Nasal cavity respiratory epithelium epithelial cell of viscerocranial mucosa (primary cell): Measurements from ENCODE around the gene SCUBE2. TPM values are rescaled to one million over a fixed set of nuclear protein-coding genes. Genes with fewer than 3 reads are reported as not detected.

Experiments used
- total RNA-seq: library from RNA; depleted of rRNA; stranded (reverse); fragments of >200 nt; gene quantifications from 2 replicates; pipeline ENCODE4 v1.2.3, GENCODE V29; 2014

The SCUBE2 gene
- under 0.01 and 0.07 TPM in 2 replicates for total RNA-seq

GRCh38 chr11:9091044-9091922, at the start of gene SCUBE2:
TSS of gene SCUBE2 (minus strand) at chr11:9091599. CDS start at chr11:9091528, 71 bp downstream.

GRCh38 chr11:9003573-9004182, 87.7 kb downstream of the SCUBE2 start, which contains the start of gene NRIP3:
TSS of gene NRIP3 (minus strand) at chr11:9004001. CDS start at chr11:9003935, 66 bp downstream.

Other genes starting within 250 kb of the SCUBE2 start
- gene AKIP1, start 180.4 kb downstream of the SCUBE2 start, total RNA-seq = 25.4 and 40.7 TPM in 2 replicates
- not detected in 2 replicates for gene C11orf16, start 158.7 kb downstream of the SCUBE2 start, total RNA-seq
- not detected in 2 replicates for gene ASCL3, start 148.6 kb downstream of the SCUBE2 start, total RNA-seq
- 45.8 and 49.0 TPM in 2 replicates for gene TMEM9B, start 127.2 kb downstream of the SCUBE2 start, total RNA-seq
- gene NRIP3, start 87.6 kb downstream of the SCUBE2 start, total RNA-seq = 1.00 and 3.8 TPM in 2 replicates
- gene DENND5A, start 173.8 kb upstream of the SCUBE2 start, total RNA-seq = 29.4 and 58.1 TPM in 2 replicates
- 70.1 and 79.2 TPM in 2 replicates for gene TMEM41B, start 223.0 kb upstream of the SCUBE2 start, total RNA-seq